NCI-H146 (cell line): ENCODE measurements around the gene NRG2.

Experiments used
- DNase-seq: peaks from one replicate; lab custom pipeline; 2025; lab: John Stamatoyannopoulos, UW

The NRG2 gene

DNA sequence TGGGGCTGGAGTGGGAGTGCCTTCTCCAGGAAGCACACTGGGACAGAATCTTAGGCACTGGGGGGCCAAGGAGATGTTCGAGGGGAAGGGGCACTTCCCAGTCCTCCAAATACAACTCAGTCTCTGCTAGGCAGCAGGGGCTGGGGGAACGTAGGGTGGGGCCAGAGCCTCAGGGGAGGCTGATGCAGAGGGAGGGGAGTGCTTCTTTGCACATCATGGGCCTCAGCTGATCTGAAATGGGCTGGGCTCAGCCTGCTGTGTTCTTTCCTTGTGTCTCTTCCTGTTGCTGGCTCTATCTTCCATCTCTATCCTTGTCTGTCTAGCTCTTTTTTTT, 231.9 kb downstream of the NRG2 start:
- no peak for DNase-seq

DNA sequence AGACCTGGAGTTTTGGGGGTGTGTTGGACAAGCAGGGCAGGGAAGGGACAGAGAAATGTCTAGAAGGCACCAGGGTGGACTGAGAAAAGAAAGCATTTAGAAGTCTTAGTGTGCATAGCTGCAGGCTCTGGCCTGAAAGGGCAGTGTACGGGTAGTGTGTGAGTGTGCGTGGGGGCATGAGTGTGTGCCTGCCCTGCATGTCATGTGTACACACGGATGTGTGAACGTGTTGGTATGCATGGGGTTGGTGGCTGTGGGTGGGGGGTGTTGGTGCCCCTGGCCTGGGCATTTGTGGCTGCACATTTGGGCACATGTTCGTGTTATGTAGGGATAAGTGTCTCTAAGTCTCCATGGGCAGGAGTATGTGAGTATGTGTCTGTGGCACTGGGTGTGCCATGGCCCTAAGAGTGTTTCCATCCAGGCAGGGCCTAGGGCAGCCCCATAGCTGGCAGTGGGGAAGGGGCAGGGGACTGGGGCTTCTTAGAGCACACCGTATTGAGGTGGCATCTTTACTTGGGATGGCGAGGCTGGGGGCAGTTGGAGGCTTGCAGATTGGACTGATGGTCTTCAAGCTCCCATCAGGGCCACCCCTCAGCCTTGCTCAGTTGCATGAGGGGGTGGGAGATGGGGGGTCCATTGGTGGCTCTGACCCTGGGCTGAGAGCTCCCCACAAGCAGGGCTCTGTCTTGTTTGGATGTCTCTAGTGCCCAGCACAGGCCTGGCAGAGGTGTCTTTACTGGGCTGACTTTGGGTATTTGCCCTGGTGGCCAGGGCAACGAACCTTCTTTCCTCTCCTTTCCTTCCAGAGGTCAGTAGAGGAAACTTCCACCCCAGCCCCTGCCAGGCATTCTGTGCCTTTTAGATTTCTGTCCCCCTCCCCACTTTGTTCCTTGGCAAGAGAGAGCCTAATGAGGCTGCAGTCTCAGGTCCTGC, 232.5 kb downstream of the NRG2 start:
- DNase-seq = no peak

DNA sequence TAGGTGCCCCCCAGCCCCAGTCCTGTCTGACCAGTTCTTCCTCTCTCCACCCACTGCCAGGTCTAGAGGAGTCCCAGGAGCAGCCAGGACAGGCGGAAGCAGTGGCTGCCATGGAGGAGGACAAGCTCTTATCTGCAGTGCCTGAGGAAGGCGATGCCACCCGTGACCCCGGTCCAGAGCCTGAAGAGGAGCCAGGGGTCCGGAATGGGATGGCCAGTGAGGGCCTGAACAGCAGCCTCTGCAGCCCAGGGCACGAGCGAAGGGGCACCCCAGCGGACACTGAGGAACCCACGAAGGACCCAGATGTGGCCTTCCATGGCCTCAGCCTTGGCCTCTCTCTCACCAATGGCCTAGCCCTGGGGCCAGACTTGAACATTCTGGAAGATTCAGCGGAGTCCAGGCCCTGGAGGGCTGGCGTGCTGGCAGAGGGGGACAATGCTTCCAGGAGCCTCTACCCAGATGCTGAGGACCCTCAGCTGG, 233.7 kb downstream of the NRG2 start:
- DNase-seq = no peak

DNA sequence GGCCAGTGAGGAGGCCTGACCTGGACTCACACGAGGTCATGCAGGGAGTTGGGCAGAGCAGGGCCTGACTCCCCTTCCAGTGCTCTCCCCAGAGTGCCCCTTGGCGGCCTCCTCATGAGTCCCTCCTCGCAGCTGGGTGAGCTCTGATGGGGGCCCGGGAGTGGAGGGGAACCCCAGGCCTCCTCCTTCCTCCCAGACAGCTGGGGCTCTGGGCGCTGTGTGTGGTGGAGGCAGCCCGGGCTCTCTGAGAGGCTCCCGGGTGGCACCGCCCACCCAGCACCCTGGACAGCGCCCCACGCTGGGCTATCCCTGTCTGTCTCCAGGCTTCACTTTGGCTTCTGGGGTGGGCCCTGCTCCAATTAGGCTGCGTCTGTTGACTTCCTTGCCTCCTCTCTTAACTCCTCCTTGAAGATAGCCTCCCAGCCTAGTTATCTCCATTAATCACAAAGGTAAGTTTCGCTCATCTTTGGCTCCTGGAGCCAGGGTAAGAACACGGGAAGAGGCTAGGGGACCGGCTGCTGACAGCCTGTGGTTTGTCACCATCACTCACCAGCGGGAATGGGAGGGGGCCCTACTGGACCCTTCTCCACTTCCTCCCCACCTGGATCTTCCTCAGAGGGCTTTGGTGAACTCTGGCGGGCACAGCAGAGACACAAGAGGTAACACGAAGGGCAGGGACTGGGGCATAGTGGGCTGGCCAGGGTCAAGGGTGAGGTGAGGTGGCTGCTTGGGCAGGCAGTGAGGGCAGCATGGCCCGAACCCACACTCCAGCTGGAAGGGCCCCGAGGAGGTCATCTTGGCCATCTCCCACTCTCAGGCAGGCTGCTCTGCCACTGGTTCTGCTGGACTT, 234.4 kb downstream of the NRG2 start:
- no peak for DNase-seq

DNA sequence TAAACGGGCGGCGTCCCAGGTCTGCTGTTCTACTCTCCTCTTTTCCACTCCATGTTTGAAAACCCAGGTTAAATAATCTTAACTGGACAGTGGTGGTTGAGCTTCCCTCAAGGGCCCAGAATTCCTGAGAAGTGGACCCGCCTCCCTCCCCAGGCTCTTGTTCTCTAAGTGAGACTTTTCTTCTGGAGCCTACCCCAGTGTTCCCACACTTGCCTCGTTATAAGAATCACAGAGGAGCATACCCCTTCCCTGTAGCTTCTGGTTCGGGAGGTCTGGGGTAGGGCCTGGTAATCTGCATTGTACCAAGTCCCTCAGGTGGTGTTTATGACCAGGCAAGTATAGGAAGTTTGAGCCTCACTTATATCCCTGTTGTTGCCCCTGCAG, 235.5 kb downstream of the NRG2 start:
- DNase-seq = no peak

DNA sequence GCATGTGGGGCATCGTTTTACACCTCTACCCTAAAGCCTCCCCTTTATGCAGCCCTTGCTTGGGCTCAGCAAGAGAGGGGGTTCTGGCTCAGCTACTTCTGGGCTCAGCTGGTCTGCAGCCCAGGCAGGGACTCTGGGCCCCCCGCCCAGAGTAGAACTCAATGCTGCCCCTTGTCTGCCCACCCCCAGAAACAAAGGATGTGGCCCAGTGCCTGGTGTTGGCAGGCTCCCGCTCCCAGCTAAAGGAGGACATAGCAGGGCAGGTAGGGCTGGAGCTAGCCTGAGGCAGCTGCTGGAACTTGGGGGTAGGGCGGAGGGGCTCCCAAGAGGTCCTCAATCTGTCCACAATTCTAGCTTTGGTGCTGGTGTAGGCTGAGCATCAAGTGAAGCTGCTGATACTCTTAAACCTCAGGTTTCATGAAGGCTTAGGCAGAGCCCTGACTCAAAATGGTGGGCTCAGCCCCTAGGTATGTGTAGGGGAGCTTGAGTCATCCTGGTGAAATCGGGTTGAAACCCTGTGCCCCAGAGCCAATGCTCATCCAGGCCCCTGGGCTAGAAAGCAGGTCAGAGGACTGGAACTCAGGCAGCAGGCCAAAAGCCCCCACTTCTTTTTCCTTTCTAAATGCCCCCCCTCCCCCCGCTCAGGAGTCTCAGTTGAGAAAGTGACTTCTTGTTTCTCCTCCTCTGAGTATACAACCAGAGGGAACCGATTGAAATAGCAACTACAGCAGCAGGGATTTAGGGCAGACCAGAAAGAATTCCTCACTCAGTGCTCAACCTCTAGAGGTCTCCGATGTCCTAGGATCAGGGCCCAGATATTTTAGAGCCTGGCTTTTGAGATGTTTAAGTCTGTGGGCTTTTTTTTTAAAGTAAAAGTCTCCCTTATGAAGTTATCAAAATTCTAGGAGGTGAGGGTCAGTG, 236.1 kb downstream of the NRG2 start:
- no peak for DNase-seq

DNA sequence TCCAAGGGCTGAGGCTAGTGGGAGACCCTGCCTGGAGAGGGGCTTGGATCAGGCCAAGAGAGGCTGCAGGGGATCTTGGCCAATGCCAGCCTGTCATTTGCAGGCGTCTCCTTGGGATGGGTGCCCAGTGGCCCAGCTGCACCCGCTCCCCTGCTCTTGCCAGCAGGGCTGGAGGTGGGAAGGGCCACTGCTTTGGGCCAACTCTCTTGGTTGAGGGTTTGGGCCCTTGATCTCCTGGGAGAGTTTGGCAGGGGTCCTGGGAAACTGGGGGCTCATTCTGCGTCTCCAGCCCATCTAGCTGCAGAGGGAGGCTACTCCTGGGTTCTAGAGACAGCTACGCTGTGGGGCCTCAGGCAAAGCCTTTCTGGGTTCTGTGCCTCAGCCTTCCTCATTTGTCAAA, 237.0 kb downstream of the NRG2 start:
- no peak for DNase-seq

DNA sequence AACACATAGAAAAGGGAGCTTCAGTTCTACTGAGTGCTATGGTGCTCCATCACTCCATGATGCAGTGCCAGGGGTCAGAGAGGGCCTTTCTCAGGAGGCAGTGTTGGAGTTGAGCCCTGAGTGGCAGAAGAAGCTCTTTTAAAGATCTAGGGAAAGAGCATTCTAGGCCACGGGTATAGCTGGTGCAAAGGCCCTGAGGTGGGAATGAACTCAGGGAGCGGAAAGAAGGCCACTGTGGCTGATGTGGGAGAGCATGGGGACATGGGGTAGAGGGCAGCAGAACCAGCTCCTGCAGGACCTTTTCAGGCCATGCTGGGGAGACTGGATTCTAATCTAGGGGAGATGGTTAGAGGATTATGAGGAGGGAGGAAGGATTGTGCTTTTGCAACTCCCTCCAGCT, 237.6 kb downstream of the NRG2 start:
- DNase-seq = no peak

DNA sequence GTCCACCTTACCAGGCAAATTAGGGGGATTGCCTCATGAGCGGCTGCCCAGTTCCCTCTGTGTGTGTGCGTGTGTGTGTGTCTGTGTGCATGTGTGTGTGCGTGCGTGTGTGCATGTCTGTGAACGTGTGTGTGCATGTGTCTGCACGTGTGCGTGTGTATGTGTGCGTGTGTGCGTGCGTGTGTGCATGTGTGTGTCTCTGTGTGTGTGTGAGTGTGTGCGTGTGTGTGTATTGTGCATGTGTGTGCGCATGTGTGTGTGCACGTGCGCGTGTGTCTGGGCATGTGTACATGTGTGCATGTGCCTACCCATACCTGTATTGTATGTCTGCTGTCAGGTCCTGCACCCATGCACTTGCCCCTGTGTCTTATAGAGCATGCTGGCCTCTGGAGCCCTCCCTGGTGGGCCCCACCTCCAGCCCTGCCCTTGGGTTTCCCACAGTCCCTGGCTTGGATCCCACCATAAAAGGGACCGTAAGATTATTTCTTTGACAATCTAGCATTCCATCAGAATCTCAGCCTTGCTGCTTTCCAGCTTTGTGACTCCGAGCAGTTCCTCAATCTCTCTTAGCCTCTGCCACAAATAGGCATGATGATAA, 238.2 kb downstream of the NRG2 start:
- DNase-seq = no peak

DNA sequence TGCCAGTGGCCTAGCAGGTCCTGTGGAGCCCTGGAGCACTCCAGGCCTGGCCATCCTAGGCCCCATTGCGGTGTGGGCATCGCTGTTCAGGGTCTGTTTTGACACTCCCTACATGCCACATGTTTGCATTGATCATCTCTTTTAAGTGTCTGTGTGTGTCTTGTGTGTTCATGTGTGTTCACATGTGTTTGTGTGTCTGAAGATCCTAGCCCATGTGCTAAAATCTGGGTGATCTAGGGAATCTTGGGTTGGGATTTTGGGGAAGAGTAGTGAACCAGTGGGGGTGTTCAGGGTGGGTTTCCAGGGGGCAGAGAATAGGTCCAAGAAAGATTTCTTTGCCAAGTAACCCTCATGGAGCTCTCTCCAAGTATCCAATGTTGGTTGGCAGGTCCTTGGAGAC, 239.1 kb downstream of the NRG2 start:
- DNase-seq = no peak

DNA sequence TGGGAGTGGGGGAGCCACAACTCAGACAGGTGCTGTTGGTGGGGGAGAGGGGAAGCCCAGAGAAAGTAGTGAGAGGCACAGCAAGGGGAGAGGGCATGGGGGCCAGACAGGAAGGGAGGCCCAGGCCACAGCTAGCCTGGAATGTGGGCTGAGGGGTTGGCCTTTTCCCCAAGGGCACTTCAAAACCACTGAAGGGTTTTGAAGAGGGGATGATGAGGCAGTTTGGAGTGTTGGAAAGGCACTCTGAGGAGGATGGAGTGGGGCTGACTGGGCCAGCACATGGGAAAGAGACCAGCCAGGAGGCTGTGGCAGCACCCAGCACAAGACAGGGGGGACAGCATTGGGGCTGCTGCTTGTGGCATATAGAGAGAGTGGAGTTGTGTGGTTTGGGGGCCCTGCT, 243.7 kb downstream of the NRG2 start:
- no peak for DNase-seq

DNA sequence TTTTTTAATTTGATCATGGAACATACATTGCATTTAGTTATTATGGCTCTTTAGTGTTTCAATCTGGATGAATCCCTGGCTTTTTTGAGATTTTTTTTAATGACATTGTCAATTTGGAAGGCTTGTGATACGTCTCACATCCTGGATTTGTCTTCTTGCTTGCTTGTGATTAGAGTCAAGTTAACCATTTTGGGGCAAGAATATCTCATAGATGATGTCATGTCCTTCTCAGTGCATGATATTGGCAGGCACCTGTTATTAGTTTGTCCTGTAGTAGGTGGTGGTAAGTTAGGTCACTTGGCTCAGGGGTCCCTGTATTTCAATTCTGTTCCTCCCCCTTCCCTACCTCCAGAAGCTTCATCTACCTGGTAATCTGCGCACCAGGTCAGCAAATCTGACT, 244.2 kb downstream of the NRG2 start:
- no peak for DNase-seq

DNA sequence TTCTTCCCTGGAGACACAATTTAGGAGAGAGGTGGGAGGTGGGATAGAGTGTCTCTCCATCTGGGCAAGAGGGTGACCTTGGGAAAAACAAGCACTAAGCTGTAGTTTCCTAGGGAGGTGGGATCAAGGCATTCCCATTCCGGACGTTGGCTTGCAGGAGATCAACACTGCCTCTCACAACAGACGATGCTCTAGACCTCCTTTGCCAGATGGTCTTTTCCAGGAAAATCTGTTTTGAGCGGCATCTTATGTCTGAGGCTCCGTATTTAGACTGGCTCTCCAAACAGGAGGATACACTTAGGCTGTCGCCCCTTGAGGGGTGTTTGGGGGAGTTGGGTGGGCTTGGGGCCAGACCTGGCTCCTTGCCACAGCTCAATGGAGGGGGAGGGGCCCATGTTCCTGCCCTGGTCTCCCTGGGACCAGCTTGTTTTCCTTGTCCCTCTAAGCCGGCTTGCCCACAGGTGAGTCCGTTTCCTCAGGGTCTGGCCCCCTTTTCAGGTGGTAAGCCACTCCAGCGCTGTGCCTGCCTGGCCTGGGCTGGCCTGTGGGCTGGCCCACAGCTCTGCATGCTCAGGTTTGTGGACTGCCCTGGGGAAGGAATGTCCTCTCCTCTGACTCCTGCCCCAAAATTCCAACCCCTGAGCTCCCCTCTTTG, 245.1 kb downstream of the NRG2 start:
- no peak for DNase-seq

DNA sequence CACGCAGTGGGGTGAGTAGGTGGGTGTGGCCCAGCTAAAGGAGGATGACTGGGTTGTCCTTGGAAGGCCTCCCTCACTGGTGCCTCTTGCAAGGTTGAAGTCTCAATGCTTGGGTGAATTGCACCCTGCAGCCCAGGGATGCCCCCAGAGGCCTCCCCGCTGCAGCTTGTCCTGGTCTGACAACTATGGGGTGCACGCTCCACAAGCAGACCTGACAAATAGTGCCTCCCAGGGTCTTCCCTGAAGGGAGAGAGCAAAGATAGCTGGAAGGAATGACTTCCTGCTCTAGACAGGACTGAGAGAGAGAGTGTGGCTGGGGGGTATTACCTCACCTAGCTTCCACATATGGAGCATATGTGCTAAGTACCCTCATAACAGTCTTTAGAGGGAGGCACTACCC, 245.8 kb downstream of the NRG2 start:
- DNase-seq = no peak
